Liver (tissue), 9 donors: Measurements from ENCODE around the gene SUN3. TPM values are rescaled to one million over a fixed set of nuclear protein-coding genes. Genes with fewer than 3 reads are reported as not detected.

Experiments used
- DNase-seq: peaks from one replicate; pipeline ENCODE4 v3.0.0-alpha.2; 2017; ENCODE audit warnings: low spot score
- H3K27ac ChIP-seq, 2 donors: one replicate each; pipeline ENCODE4 v1.7.0; 2013; ENCODE audit warnings: inconsistent platforms in 2 of 2, low read length in 2 of 2, control low read depth in 1 of 2, low read depth in 1 of 2, mild to moderate bottlenecking in 1 of 2
- H3K27me3 ChIP-seq, 4 donors: one replicate each; pipeline versions ENCODE4 v1.6.1 to v1.7.0; 2013; ENCODE audit warnings: low read length in 3 of 4, inconsistent platforms in 1 of 4, mild to moderate bottlenecking in 1 of 4, moderate library complexity in 1 of 4; ENCODE audit not compliant: control insufficient read depth in 4 of 4, insufficient read depth in 4 of 4
- H3K36me3 ChIP-seq, 4 donors: one replicate each; pipeline versions ENCODE4 v1.6.1 to v1.7.0; 2013; ENCODE audit warnings: low read length in 3 of 4, mild to moderate bottlenecking in 3 of 4, low read depth in 1 of 4, moderate library complexity in 1 of 4; ENCODE audit not compliant: control insufficient read depth in 4 of 4, insufficient read depth in 3 of 4
- H3K4me1 ChIP-seq, 4 donors: one replicate each; pipeline versions ENCODE4 v1.6.1 to v1.7.0; 2013; ENCODE audit warnings: low read length in 3 of 4, mild to moderate bottlenecking in 3 of 4, moderate library complexity in 1 of 4; ENCODE audit not compliant: control insufficient read depth in 4 of 4, insufficient read depth in 4 of 4
- H3K4me3 ChIP-seq, 3 donors: one replicate each; pipeline versions ENCODE4 v1.6.1 to v1.7.0; 2013; ENCODE audit warnings: low read length in 3 of 3, control low read depth in 1 of 3, low read depth in 1 of 3, mild to moderate bottlenecking in 1 of 3
- H3K9ac ChIP-seq, 2 donors: one replicate each; pipeline ENCODE4 v1.7.0; 2013; ENCODE audit warnings: low read length in 2 of 2, mild to moderate bottlenecking in 2 of 2, moderate library complexity in 2 of 2, control low read depth in 1 of 2, low read depth in 1 of 2
- H3K9me3 ChIP-seq, 4 donors: one replicate each; pipeline versions ENCODE4 v1.6.1 to v1.7.0; 2013; ENCODE audit warnings: low read length in 3 of 4; ENCODE audit not compliant: control insufficient read depth in 4 of 4
- EGR1 ChIP-seq, 2 donors: IDR thresholded peaks; 2 replicates each; pipeline ENCODE4 v1.6.1; 2016 to 2018; ENCODE audit warnings: antibody characterized with exemption in 2 of 2, low read depth in 2 of 2
- FOXA1 ChIP-seq: IDR thresholded peaks from 2 replicates; pipeline ENCODE4 v1.6.1; 2016; ENCODE audit warnings: antibody characterized with exemption
- FOXA2 ChIP-seq: IDR thresholded peaks from 2 replicates; pipeline ENCODE4 v1.6.1; 2016; ENCODE audit warnings: antibody characterized with exemption
- GABPA ChIP-seq, 2 donors: IDR thresholded peaks in 1 of 2; conservative IDR thresholded peaks in 1 of 2; 2 replicates each; pipeline ENCODE4 v1.6.1; 2016; ENCODE audit warnings: antibody characterized with exemption in 2 of 2, mild to moderate bottlenecking in 1 of 2, moderate library complexity in 1 of 2
- HNF4A ChIP-seq, 2 donors: conservative IDR thresholded peaks; 2 replicates each; pipeline ENCODE4 v1.6.1; 2016; ENCODE audit warnings: antibody characterized with exemption in 2 of 2, mild to moderate bottlenecking in 2 of 2
- HNF4G ChIP-seq: IDR thresholded peaks from 2 replicates; pipeline ENCODE4 v1.6.1; 2016; ENCODE audit warnings: antibody characterized with exemption
- JUND ChIP-seq, 2 donors: IDR thresholded peaks; 2 replicates each; pipeline ENCODE4 v1.6.1; 2016; ENCODE audit warnings: antibody characterized with exemption in 2 of 2
- MAX ChIP-seq: IDR thresholded peaks from 2 replicates; pipeline ENCODE4 v1.6.1; 2016; ENCODE audit warnings: antibody characterized with exemption
- NR2F2 ChIP-seq: IDR thresholded peaks from 2 replicates; pipeline ENCODE4 v1.6.1; 2016; ENCODE audit warnings: antibody characterized with exemption
- RAD21 ChIP-seq, 2 donors: IDR thresholded peaks; 2 replicates each; pipeline ENCODE4 v1.6.1; 2016; ENCODE audit warnings: antibody characterized with exemption in 2 of 2, mild to moderate bottlenecking in 2 of 2
- REST ChIP-seq: IDR thresholded peaks from 2 replicates; pipeline ENCODE4 v1.6.1; 2016; ENCODE audit warnings: antibody characterized with exemption, mild to moderate bottlenecking
- RXRA ChIP-seq, 2 donors: IDR thresholded peaks; 2 replicates each; pipeline ENCODE4 v1.6.1; 2017 to 2018; ENCODE audit warnings: antibody characterized with exemption in 2 of 2, mild to moderate bottlenecking in 1 of 2
- SP1 ChIP-seq: IDR thresholded peaks from 2 replicates; pipeline ENCODE4 v1.6.1; 2018; ENCODE audit warnings: antibody characterized with exemption, mild to moderate bottlenecking
- TAF1 ChIP-seq: conservative IDR thresholded peaks from 2 replicates; pipeline ENCODE4 v1.6.1; 2016; ENCODE audit warnings: antibody characterized with exemption, mild to moderate bottlenecking
- YY1 ChIP-seq: IDR thresholded peaks from 2 replicates; pipeline ENCODE4 v1.6.1; 2016; ENCODE audit warnings: antibody characterized with exemption, mild to moderate bottlenecking
- ZBTB33 ChIP-seq: IDR thresholded peaks from 2 replicates; pipeline ENCODE4 v1.6.1; 2016; ENCODE audit warnings: antibody characterized with exemption
- WGBS: extraction: QIAGEN DNeasy Blood & Tissue Kit; methylation state at CpG from one replicate; pipeline ENCODE4 v1.1.7; 2013; 5-methylcytosine and 5-hydroxymethylcytosine counted together
- polyA plus RNA-seq, 2 donors: library from polyadenylated mRNA; stranded (reverse) in 1 of 2; unstranded in 1 of 2; fragments of 200-250 nt in 1 of 2; fragments of >200 nt in 1 of 2; fragmentation: Nextera tagmentation in 1 of 2; extraction: Ambion mirVana in 1 of 2; gene quantifications; one replicate each; pipeline versions ENCODE4 v1.2.1 to v1.2.3, GENCODE V29; 2013 to 2015
- total RNA-seq, 2 donors: library from RNA; depleted of rRNA; stranded (reverse); fragments of >200 nt; gene quantifications; one replicate each; pipeline ENCODE4 v1.2.3, GENCODE V29; 2014
- TF ChIP-seq, protein P1 (sequence below): fragments of 150-350 bp; IDR thresholded peaks from 2 replicates; pipeline ENCODE4 v1.5.1; 2017; ENCODE audit warnings: improper control_type of control experiment, low read depth, low read length; ENCODE audit not compliant: missing input control
- TF ChIP-seq, protein P2 (sequence below): IDR thresholded peaks from 2 replicates; pipeline ENCODE4 v1.6.1; 2016; ENCODE audit warnings: antibody characterized with exemption
- donor health status: healthy.
- donor health status: healthy.
- donor health status: healthy.
- donor health status: healthy.
- donor health status: healthy.

SUN3 gene
- total and polyA plus RNA-seq, 4 donors: not detected

GRCh38 chr7:48049850-48050249, 20.9 kb upstream of the SUN3 start:
- Histone ChIP-seq H3K27me3 (no peaks in the 10 kb centered on the region), H3K36me3 (no peaks in the 10 kb centered on the region), H3K9ac (no peak overlapping the region), H3K9me3 (no peaks in the 10 kb centered on the region), H3K27ac (no peak overlapping the region), H3K4me3 (no peak overlapping the region), H3K4me1 (no peaks in the 10 kb centered on the region)
- 85% methylated on average over 8 of the region's 8 CpGs for WGBS
- TF ChIP-seq MAX (no peak), YY1 (no peak), FOXA1 (no peak), HNF4A (conservative IDR thresholded peaks at IDR 0.05) (no peak), REST (no peak), SP1 (no peak), TAF1 (no peak), NR2F2 (no peak), ZBTB33 (no peak), JUND (IDR thresholded peaks at IDR 0.05) (no peak), HNF4G (no peak), RAD21 (IDR thresholded peaks at IDR 0.05) (no peak), RXRA (IDR thresholded peaks at IDR 0.05) (no peak), GABPA (IDR thresholded peaks at IDR 0.05 in 1 of 2, conservative IDR thresholded peaks at IDR 0.05 in 1 of 2) (no peak), FOXA2 (no peak), EGR1 (IDR thresholded peaks at IDR 0.05; ENCODE audit: low read depth in 2 of 2) (no peak)
- TF ChIP-seq, protein P1, sequence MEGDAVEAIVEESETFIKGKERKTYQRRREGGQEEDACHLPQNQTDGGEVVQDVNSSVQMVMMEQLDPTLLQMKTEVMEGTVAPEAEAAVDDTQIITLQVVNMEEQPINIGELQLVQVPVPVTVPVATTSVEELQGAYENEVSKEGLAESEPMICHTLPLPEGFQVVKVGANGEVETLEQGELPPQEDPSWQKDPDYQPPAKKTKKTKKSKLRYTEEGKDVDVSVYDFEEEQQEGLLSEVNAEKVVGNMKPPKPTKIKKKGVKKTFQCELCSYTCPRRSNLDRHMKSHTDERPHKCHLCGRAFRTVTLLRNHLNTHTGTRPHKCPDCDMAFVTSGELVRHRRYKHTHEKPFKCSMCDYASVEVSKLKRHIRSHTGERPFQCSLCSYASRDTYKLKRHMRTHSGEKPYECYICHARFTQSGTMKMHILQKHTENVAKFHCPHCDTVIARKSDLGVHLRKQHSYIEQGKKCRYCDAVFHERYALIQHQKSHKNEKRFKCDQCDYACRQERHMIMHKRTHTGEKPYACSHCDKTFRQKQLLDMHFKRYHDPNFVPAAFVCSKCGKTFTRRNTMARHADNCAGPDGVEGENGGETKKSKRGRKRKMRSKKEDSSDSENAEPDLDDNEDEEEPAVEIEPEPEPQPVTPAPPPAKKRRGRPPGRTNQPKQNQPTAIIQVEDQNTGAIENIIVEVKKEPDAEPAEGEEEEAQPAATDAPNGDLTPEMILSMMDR: no peak
- TF ChIP-seq, protein P2, sequence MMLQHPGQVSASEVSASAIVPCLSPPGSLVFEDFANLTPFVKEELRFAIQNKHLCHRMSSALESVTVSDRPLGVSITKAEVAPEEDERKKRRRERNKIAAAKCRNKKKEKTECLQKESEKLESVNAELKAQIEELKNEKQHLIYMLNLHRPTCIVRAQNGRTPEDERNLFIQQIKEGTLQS: no peak
- DNase-seq: no peak
